GM12891 (cell line): ENCODE data around the gene MGLL.

Source experiments
- POLR2A ChIP-seq: IDR thresholded peaks from 2 replicates; pipeline ENCODE4 v1.6.1; 2011; ENCODE audit warnings: low read depth, low read length, control low read depth
- POLR2AphosphoS5 ChIP-seq: IDR thresholded peaks from 2 replicates; pipeline ENCODE4 v1.6.1; 2011; ENCODE audit warnings: low read depth, low read length, control low read depth
- SPI1 ChIP-seq: IDR thresholded peaks from 2 replicates; pipeline ENCODE4 v1.6.1; 2011; ENCODE audit warnings: low read depth, low read length, control low read depth
- TAF1 ChIP-seq: IDR thresholded peaks from 2 replicates; pipeline ENCODE4 v1.6.1; 2011; ENCODE audit warnings: low read depth, low read length, control low read depth

GRCh38 chr3:127691489-127691888 lies 130.8 kb downstream of the MGLL start:
- TF ChIP-seq POLR2AphosphoS5 (no peak), TAF1 (no peak), POLR2A (no peak), SPI1 (no peak)
